HEK293T (cell line): ENCODE data around the gene SLC16A8.

Experiments used
- HDGF ChIP-seq: fragments of 450-650 bp; IDR thresholded peaks from 2 replicates; pipeline ENCODE4 v1.6.1; 2017; ENCODE audit warnings: antibody characterized with exemption, borderline replicate concordance
- TARDBP ChIP-seq: fragments of 450-650 bp; IDR thresholded peaks from 2 replicates; pipeline ENCODE4 v1.6.1; 2016

DNA sequence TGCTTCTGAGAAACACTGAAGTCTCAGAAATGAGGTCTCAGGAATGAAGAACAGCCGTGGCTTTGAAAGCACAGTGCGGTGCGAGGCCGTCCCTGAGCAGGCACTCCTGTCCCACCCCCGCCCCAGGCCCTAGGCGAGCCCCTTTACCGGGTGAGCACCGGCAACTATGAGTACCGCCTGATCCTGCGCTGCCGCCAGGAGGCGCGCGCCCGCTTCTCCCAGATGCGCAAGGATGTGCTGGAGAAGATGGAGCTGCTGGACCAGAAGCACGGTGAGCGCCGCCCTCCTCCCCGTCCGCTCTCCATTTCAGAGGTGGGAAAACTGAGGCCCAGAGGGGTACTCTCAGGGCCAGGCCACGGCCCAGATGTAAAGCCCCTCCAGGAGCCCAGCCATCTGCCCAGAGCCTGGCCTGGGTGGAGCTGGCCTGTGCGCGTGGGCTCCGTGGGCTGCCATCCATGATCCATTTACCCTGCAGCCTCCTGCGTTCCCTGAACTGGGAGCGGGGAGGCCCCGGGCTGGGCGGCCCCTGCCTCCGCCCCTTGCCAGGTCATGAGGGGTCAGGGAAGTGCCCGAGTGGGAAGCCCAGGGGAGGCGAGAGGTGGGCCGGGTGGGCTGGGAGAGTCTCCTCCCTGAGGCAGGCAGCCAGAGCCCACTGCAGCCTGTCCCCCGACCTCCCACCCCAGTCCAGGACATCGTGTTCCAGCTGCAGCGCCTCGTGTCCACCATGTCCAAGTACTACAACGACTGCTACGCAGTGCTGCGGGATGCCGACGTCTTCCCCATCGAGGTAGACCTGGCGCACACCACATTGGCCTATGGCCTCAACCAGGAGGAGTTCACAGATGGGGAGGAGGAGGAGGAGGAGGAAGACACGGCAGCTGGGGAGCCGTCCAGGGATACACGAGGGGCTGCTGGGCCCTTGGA, 9.5 kb downstream of the SLC16A8 start:
- TF ChIP-seq TARDBP (no peak), HDGF (no peak)
